HG03342 (cell line): ENCODE measurements around the gene C22orf15.
A peak's percentile ranks its signal among the peaks of the same experiment; 100 is the strongest.
"Not testable (repeated sequence)": the region's sequence is repeated elsewhere in the genome, so short reads cannot be mapped to it uniquely, and the experiment has no call there.

ENCODE experiments used
- ATAC-seq: cut with Tn5 transposase; IDR thresholded peaks from one replicate; pipeline ENCODE4 v1.9.1; 2021; ENCODE audit warnings: mild to moderate bottlenecking, moderate library complexity; ENCODE audit not compliant: unreplicated experiment

Gene C22orf15, protein sequence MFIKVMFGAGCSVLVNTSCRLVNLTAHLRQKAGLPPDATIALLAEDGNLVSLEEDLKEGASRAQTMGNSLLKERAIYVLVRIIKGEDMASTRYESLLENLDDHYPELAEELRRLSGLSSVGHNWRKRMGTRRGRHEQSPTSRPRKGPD

DNA sequence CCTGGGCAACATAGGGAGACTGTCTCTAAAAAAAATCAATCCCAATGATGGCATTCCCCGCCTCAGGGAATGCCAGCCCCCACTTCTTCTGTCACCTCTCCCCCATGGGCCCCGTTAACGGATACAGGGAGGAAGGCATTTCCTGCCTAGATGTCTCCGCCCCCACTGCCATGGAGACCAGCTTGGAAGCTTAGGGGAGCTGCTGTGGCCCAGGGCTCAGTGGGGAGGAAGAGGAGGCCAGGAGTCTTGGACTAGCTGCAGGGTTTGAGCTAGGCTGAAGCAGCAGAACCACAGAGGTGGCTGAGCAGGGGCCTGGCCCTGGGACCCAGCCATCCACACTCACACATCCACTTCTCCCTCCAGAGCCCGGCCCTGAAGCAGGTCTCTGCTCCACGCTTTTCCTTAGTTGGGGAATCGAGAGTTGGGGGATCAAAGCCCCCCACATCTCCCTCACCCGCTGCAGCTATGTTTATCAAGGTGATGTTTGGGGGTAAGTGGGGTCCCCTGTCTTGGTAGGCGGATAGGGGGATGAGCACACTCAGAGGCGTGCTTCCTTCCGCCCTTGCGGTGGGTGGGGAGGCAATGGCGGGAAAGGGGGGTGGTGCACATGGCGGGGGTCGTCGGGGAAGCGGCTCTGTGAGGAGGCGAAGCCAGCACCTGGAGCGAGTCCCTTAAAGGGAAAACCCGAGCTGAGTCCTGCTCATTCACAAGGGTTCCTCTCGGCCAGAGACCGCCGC, at the start of gene C22orf15:
Gene C22orf15, plus strand, starts transcription at position 149 of the 737 bp plus-strand sequence. Its CDS starts 317 bp downstream, at position 466.
- no peak for ATAC-seq

DNA sequence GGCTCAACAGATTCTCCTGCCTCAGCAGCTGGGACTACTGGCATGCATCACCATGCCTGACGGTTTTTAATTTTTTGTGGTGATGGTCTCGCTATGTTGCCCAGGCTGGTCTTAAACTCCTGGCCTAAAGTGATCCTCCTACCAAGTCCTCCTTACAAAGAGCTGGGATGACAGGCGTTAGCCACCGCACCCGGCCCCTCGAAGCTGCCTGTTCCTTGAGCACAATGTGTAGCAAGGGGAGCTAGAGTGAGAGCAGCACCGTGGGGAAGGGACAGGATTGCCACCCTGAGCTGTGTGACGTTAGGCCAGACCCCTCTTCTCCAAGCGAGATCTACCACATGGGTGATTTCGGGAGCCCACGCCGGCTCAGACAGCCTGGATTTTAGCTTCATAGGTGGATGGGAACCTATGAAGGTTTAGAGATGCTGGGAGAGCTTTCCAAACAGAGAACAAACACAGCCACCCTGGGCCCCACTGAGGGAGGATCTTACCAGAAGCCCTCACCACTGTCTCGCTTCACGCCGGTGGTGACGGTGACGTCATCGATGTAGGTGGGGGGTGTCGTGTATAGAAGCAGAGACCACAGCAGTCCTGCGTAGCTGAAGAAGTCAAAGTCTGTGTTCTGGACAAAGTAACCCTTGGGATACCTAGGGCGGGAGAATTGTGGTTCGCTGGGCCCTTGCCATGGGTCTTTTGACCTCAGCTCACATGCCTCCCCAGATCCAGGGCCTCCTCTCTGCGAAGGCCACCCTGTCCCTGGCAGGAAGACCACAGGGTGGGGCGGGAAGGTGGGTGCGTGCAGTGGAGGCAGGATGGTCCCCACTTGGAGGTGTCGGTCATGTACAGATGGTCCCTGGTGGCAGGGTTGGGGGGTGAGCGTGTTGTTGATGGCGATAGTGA, 48.8 kb upstream of the C22orf15 start:
- ATAC-seq, result no peak

DNA sequence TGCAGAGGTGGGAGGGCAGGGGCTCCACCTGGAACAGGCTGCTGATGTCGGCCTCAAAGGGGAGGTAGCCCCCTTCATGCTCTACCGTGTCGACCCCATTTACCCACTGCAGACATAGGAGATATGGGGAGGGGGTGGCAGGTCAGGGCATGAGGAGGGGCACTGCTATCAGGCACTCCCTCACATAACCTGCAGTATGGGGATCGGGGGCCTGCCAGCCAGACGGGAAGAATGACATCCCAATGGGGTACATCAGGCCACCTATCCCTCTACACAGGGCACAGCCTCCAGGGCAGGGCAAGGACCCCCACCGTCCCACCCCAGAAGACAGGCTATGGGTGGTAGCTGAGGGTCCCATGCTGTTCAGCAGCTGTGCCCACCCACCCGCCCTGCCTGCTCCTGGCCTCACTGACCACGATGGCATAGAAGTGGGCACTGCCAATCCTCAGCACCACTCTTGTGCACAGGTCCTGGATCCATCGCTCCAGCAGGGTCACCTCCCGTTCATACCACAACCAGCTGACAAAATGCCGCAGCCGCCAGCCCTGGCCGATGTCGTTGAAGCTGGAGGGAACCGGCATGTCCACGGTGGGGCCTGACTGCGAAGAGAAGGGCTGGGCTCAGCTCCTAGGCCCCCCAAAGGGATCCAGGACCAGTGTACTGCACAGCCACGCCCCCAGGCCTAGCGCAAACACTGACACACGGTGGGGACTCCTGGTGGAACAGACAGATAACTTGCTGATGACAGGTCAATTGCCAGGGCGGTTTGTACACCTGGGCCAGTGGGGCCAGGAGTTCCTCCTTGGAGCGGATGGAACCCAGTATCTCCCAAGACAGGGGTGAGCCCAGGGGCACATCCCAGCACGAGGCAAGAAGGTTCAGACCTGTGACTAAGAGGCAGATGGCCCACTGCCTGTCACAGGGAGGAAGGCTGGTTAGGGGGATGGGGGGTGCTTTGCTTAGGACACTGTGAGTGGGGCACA, 47.9 kb upstream of the C22orf15 start:
- no peak for ATAC-seq

DNA sequence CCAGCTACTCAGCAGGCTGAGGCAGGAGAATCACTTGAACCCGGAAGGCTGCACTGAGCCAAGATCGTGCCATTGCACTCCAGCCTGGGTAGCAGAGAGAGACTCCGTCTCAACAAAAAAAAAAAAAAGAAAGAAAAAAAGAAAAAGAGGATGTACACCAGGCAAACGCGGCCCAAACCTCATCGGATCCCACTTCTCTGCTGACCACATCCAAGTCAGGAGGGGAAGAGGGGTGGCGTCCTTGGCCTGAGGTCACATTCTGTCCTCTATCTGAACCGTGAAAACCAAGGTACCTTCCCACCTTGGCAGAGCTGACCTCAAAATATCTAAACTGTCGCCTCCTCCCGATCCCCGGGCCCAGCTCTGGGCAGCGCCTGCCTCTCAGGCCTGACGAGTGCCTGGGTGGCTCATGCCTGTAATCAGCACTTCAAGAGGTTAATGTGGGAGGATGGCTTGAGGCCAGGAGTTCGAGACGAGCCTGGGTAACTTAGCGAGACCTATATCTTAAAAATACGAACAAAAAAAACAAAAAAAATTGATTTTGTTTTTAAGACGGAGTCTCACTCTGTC, 46.9 kb upstream of the C22orf15 start:
- no peak for ATAC-seq

DNA sequence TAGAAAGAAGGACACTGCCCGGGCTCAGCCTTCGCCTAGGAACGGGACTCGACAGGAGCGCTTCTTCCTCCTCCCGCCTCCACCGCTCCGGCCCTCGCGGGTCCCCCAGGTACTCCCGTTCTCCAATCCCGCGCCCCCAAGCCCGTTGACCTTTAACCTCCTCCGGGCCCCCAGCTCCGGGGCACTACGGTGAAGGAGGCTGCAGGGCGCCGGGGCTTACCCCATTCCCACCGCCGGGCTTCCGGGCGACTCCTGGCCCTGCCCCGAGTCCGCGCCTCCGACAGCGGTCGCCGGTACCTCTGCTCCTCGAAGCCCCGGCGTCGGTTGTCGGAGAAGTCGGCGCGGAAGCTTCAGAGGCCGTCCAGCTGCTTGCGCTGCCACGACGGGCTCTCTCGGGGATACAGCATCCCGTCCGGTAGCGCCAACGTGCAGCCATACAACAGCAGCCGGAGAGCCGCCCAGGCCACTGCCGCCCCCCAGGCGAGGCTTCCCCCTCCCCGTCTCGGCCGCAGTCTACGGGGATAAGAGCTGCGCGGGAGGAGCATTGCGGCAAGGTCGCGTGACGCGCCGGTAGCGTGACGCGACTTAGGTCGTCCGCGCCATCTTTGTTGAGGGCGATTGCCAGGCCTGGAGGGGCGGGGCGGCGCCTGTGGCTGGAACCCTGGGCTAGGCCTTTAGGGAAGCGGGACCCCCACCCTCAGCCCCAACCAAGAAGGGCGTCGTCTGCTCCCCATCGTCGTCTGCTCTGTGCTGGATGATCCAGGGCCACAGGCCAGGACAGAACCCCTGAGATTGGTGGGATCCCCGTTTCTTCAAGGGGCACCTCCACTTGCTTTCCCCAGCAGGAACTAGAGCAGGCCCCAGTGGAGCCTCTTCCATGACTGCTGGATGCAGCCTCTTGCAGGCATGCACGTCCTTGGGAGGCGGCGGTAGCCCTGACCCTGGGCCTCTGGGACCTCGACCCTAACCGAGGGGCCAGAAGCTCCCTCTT, 45.7 kb upstream of the C22orf15 start:
- ATAC-seq, result peak; percentile 65

DNA sequence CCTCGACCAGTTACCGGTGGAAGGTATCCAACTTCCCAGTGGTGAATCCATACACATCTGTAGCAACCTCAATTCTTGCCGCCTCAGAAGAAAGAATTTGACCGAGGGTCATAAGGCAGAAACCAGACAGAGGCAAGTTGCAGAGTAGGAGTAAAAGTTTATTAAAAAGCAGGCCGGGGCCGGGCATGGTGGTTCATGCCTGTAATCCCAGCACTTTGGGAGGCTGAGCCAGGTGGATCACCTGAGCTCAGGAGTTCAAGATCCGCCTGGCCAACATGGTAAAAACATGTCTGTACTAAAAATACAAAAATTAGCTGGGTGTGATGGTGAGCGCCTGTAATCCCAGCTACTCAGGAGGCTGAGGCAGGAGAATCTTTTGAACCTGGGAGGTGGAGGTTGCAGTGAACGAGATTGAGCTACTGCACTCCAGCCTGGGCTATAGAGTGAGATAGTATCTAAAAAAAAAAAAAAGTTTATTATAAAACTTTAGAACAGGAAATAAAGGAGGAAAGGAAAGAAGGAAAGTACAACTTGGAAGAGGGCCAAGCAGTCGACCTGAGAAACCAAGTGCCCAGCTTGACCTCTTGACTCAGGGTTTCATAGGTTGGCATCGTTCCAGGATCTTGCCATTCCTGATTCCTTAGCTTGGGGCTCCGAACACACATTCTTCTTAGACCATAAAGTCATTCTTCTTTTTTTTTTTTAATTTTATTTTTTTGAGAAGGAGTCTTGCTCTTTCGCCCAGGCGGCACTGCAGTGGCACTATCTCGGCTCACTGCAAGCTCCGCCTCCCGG, 44.2 kb upstream of the C22orf15 start:
- ATAC-seq, result no peak

DNA sequence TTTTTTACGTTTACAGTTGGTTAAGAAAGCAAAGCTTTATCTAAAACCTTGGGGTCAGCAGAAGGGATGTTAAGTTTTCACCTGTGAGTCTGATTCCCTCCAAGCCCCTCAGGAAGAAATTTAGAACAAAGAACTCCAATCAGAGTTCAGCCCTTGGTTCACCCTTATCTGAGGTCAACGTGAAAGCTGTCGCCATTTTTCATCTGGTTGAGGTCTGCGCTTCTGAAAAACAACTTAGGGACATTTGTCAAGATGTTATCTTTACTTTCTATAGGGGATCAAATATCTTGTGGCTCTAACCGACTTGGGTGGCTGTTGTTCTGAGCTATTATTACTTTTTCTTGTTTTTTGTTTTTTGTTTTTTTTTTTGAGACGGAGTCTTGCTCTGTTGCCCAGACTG, 41.9 kb upstream of the C22orf15 start:
- no peak for ATAC-seq

DNA sequence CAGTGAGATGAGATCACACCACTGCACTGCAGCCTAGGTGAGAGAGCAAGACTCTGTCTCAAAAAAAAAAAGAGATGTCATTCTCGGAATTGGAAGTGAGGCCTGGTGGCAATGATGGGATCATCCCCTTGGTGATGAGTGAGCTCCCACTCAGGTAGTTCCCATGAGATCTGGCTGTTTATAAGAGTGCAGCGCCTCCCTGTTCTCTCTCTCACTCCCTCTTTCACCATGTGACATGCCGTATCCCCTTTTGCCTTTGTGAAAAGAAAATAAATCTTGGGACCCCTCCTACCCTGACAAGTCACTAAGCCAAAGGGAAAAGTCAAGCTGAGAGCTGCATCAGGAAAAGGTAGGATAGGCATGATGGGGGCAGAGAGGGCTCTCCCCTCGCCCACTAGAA, 40.6 kb upstream of the C22orf15 start:
- ATAC-seq, result no peak

DNA sequence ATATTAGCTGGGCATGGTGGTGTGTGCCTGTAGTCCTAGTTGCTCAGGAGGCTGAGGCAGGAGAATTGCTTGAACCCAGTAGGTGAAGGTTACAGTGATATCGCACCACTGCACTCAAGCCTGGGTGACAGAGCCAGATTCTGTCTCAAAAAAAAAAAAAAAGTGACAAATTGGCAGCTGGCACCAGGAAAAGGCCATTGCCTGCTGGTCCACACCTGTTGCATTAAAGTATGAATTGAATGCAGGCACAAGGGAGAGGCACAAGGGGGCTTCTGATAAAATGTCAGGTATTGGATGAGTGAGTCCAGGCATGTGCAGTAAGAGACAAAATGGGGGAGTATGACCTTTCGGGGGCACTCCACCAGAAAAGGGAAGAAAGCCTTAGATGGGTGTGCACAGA, 40.1 kb upstream of the C22orf15 start:
- ATAC-seq, result no peak

DNA sequence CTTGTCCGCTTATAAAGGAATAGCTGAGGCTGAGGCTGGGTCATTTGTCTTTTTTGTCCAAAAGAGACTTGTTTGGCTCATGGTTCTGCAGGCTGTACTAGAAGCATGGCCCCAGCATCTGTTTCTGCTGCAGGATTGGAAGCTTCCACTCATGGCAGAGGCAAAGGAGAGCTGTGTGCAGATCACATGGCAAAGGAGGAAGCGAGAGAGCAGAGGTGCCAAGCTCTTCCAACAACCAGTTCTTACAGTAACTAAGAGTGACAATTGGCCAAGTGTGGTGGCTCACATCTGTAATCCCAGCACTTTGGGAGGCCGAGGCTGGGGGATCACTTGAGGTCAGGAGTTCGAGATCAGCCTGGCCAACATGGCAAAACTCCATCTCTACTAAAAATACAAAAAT, 34.7 kb upstream of the C22orf15 start:
- not testable (repeated sequence) for ATAC-seq

DNA sequence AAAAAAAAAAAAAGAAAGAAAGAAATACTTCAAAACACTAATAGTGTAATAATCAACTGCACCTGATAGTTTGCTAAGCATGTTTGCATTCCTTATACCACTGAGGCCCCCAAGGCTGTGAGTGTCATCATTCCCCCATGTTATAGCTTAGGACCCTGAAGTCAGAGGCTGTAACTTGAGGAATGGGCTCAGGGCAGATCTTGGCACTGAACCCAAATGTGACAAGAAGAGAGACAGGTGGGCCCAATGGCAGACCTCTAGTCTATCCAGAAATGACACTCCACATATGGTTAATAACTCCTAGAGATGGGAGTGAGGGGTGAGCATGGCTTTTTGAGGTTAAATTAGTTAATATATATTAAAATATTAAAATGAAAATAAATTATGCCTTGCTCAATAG, 25.1 kb upstream of the C22orf15 start:
- ATAC-seq, result no peak

DNA sequence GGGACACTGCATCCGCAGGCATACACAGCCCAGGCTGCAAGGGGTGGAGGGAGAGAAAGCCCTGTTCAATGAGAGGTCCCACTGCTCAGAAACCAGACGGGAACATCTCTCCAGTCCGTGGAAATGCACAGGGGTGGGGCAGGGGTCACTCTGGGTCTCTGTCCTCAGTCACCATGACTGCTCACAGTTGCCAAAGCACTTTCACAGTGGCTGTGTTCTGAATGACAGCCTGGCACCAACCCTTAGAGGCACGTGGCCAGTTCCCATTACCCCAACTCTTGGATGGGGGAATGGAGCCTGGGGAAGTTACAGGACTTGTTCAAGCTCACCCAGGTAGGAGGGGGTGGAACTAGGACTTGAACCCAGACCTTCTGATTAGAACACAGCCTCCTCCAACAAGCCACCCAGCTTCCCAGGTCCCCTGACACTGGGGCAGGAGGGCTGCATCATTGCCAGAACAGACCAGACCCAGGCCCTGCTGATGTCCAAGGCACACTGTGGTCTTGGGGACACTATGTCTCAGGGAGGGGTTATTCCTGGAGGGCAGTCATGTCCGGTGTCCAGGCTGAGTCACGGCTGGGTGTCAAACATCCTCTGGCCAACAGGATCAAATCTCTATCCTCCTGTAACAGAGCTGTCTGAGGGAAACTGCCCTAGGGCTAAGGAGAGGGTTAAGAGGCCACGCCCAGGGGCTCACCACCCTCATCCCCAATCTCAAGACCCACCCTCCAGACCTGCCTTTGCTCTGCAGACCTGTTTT, 20.1 kb upstream of the C22orf15 start:
- no peak for ATAC-seq

DNA sequence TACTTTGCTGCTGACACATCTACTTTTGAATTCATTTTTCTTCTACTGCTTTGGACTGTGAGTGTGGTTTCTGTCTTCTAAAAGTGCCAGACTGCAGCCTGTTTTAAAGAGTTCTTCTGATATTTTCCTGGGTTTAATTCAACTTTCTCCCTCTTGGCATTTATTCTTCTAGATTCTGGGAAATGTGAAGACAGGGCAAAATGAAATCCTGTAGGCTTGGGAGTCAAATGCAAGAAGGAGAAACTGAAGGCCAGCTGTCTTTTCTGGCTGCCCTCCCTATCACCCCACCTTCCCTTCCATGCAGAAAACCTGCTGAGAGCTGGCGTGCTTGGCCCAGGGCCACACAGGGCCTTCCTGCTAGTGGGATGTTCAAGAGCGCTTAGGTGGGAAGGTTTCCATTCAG, 19.5 kb upstream of the C22orf15 start:
- ATAC-seq, result no peak

DNA sequence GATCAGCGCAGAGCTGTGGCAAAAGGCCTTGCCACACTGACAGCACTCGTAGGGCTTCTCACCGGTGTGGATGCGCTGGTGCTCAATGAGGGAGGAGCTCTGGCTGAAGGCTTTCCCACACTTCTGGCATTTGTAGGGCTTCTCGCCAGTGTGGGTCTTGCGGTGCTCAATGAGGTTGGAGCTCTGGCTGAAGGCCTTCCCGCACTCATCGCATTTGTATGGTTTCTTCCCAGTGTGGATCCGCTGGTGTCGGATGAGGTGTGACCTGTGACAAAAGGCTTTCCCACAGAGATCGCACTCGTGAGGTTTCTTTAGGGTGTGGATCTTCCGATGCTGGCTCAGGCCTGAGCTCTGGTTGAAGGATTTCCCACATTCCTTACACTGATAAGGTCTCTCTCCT, 18.8 kb upstream of the C22orf15 start:
- ATAC-seq, result no peak

DNA sequence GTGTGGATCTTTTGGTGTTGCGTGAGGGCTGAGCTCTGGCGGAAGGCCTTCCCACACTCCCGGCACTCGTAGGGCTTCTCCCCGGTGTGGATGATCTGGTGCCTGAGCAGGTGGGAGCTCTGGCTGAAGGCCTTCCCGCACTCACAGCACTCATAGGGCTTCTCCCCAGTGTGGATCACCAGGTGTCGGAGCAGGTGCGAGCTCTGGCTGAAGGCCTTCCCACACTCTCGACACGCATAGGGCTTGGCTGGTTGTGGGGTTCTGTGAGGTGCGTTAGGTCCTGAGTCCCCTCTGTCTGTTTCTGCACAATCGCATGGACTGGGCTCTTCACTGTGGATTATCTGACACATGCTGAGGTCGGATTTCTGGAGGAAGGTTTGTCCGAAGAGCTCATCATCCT, 18.3 kb upstream of the C22orf15 start:
- ATAC-seq, result no peak

DNA sequence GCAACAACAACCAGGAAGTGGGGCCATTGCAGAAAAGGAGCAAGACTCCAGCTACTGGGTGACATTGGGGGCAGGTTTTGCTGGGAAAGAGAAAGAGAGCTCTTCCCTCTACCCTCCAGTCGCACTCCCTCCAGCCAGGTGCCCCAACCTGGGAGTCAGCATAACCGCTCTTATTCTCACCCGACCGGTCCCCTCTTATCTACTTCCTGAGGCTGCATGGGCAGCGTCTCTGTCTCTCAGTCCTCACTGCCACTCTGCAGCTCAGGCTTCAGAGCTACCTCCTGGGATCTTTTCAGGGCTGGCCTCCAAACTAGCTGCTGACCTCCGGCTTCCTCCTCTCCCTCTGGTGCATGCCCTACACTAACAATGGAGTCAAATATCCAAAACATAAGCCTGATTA, 17.0 kb upstream of the C22orf15 start:
- no peak for ATAC-seq

DNA sequence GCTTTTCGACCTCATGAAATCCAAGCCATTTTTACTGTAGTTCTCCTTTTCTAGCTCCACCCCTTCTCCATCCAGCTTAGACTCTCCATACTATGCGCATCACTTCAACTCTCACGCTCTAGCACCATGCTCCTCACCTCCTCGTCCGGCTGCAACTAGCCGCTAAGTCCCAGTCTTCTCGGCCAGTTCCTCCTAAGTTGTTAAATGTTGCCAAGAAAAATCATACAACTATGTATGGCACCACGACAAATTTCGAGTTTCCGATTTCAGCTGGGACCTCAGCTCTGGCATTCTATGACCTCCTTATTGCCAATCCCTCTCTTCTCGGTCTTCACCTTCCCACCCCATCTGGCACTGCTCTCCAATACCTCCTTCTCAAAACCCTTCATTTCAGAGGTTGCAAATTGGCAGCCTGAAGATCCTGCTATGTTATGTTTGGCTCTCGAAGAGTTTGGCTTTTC, 12.9 kb upstream of the C22orf15 start:
- ATAC-seq, result no peak

DNA sequence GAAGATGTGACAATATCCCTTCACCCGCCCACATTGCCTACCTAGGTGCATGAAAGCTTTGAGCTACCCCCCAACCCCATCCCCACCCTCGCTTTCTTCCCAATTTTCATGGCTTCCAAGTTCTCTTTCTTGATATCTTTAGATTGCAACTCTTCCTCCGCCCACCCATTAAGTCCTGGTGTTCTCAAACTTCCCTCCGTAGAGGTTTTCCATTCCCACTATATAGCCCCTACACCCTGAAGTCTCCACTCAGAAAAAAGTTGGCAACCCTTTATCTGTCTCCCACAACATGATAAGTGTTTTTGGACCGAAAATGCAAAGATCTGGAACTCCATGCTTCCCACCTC, 12.4 kb upstream of the C22orf15 start:
- ATAC-seq, result no peak
